Choroid plexus epithelial cell (primary cell): ENCODE data around the gene PPP1R3G.
"Not testable (repeated sequence)": the region's sequence is repeated elsewhere in the genome, so short reads cannot be mapped to it uniquely, and the experiment has no call there.

ENCODE experiments used
- DNase-seq: peaks from one replicate; pipeline ENCODE4 v3.0.0-alpha.2; 2010; ENCODE audit warnings: low read depth
- H3K4me3 ChIP-seq: 2 replicates; pipeline ENCODE4 v1.5.1; 2011; ENCODE audit warnings: low read depth, mild to moderate bottlenecking, control low read depth, low read length, moderate library complexity
- TF ChIP-seq, protein P1 (sequence below): conservative IDR thresholded peaks from 2 replicates; pipeline ENCODE4 v1.5.1; 2011; ENCODE audit warnings: low read depth, mild to moderate bottlenecking, control low read depth, inconsistent platforms, low read length, moderate library complexity

The PPP1R3G gene

DNA sequence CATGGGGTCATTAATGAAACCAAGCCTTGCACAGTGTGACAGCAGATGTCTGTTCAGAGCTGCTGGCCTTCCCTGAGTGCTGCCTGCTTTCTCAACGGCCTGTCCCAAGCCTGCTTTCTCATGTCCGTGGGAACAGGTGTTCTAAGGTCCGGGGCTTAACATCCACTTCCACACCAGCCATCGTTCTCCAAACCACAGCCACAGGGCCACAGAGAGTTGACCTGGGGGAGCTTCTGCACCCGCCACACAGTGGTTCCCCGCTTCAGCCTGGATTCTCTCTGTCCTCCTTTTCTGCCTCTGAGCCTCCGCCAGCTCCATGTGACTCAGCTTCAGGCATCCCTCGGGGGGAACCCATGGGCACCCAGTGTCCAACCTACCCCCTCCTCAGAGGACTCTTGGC is 26.9 kb upstream of the PPP1R3G start:
- TF ChIP-seq, protein P1, sequence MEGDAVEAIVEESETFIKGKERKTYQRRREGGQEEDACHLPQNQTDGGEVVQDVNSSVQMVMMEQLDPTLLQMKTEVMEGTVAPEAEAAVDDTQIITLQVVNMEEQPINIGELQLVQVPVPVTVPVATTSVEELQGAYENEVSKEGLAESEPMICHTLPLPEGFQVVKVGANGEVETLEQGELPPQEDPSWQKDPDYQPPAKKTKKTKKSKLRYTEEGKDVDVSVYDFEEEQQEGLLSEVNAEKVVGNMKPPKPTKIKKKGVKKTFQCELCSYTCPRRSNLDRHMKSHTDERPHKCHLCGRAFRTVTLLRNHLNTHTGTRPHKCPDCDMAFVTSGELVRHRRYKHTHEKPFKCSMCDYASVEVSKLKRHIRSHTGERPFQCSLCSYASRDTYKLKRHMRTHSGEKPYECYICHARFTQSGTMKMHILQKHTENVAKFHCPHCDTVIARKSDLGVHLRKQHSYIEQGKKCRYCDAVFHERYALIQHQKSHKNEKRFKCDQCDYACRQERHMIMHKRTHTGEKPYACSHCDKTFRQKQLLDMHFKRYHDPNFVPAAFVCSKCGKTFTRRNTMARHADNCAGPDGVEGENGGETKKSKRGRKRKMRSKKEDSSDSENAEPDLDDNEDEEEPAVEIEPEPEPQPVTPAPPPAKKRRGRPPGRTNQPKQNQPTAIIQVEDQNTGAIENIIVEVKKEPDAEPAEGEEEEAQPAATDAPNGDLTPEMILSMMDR, result no peak
- H3K4me3 ChIP-seq, result no peak overlapping the region
- DNase-seq, result no peak

DNA sequence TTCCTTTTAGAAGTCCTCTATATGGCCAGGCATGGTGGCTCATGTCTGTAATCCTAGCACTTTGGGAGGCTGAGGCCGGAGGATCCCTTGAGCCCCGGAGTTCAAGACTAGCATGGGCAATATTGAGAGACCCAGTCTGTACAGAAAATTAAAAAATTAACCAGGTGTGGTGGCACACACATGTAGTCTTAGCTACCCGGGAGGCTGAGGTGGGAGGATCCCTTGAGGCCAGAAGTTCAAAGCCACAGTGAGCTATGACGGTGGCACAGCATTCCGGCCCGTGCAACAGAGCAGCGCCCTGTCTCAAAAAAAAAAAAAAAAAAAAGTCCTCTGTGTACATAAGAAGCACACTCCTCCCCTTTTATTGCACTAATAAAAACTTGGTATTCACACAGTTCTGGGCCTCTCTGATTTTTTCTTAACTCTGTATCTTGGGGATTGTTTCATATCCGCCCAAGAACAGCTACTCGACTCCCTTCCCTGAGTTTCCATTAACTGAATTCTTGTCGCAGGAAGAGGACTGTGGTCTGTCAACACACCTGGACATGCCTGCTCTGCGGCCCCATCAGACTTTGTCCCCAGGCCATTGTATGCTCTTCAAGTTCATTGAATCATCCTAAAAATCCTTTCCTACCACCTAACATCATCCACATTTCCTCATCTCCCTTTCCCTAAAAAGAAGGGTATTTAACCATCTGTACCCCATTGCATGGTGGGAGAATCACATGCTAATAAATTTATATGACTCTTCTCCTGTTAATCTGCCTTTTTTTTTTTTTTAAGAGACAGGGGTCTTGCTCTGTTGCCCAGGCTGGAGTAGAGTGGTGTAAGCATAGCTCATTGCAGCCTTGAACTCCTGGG is 25.9 kb upstream of the PPP1R3G start:
- no peak overlapping the region for H3K4me3 ChIP-seq
- TF ChIP-seq, protein P1, result no peak
- DNase-seq, result no peak

DNA sequence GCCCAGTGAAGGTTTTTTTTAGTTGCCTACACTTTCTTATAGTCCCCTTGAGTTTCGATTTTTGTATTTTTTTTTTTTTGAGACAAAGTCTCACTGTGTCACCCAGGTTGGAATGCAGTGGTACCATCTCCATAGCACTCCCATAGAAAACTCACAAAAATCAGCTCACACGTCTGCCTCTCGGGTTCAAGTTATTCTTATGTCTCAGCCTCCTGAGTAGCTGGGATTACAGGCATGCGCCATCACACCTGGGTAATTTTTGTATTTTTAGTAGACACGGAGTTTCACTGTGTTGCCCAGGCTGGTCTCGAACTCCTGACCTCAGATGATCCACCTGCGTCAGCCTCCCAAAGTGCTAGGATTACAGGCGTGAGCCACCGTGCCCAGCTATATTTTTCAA is 24.7 kb upstream of the PPP1R3G start:
- not testable (repeated sequence) for H3K4me3 ChIP-seq, DNase-seq

DNA sequence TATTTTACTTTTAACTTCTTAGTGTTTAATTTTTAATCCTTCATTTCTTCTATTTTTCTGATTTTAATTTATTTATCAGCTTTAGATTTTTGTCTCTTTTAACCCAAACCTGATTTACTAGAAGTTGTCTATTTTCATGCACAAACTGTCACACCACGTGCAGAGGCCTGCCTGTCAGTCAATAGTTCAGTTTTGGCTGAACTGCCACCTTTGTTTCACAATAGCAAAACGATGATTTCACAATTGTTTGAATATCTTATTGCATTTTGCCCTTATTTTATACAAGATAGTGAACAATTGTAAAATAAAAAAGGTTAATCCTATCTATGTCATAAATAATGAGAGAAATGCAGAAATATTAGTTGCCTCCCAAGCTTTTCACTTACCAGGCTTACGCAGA is 24.0 kb upstream of the PPP1R3G start:
- H3K4me3 ChIP-seq, result no peak overlapping the region
- no peak for DNase-seq
- TF ChIP-seq, protein P1, result no peak

DNA sequence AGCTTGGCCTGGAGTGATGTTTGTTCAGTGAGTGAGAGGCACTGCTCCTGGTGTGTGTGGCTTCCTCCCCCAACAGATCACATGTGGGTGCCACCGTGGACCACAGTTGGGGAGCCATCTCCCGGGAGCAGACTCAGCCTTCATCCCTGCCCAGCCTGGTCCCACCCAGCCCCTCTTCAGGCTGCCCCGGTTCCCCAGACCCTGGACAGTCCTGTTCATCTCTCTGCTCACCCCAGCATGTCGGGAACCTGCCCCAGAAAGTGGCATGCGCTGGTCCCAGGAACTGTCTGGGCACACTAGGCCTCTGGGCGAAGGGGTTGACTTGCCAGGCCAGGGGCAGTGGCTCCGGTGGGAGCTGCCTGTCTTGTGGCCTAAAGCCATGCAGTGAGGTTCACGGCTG is 21.5 kb upstream of the PPP1R3G start:
- no peak for DNase-seq
- H3K4me3 ChIP-seq, result no peak overlapping the region
- TF ChIP-seq, protein P1, result no peak

DNA sequence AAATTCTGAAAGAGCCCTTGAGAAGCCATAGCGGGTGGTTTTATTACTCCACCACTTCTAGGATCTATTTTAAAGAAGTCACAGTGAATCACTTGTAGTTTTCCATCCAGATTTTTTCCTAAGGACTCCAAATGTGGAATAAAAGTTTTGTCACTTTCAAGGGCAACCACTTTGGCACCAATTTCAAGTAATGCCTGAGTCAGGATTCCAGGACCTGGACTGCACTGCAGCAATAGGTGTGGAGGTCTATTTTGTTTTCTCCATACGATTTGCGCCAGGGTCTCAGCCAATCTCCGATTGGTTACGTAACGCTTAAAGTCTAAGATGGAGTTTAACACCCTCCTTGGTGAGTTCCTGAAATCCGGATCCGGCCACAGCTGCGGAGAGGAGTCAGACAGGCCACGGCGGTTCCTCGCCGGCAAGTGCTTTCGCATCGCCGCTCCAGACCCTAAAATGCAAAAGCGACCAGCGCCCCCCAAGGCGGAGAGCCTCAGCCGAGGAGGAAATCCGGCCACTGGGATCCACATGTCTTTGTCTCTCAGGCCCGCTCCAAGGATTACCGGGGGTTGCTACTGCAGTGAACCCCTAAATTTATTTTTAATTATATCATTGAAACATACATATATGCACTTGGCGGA is 18.6 kb upstream of the PPP1R3G start:
- TF ChIP-seq, protein P1, result no peak
- DNase-seq, result no peak
- H3K4me3 ChIP-seq, result no peak overlapping the region

DNA sequence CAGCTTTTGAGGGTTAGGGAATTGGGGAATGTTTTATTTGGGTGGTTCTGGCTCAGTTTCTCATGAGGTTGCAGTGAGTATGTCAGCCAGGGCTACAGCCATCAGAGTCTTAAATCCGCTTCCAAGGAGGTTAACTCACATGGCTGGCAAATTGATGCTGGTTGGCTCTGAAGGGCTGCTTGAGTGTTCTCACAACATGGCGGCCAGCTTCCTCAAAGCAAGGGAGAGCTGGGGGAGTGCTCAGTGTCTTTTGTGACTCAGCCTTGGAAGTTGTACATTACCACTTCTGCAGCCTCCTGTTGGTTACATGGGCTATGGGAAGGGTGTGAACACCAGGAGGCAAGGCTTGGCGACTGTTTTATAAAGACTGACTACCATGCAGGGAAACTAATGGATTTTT is 17.8 kb upstream of the PPP1R3G start:
- TF ChIP-seq, protein P1, result no peak
- DNase-seq, result no peak

More for the DNA sequence above, 17.8 kb upstream of the PPP1R3G start:
- no peak overlapping the region for H3K4me3 ChIP-seq
